HG02571 (cell line): Measurements from ENCODE around the gene PPP4R1.

Experiments
- ATAC-seq: cut with Tn5 transposase; IDR thresholded peaks from one replicate; pipeline ENCODE4 v1.9.1; 2021; ENCODE audit warnings: mild to moderate bottlenecking, moderate library complexity; ENCODE audit not compliant: unreplicated experiment

PPP4R1 gene

DNA sequence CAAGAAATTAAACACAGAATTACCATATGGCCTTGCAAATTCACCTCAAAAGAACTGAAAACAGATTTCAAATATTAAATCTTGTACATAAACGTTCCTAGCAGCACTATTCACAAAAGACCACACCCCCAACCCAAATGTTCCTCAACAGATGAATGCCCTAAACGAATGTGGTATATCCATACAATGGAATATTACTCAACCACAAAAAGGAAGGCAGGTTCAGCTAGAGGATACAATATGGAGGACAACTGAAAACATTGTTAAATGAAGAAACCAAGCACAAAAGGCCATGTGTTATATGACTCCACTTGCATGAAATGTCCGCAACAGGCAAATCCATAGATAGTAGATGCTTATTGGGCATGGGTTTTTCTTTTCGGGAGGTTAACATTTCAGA is 61.7 kb downstream of the PPP4R1 start:
- no peak for ATAC-seq

DNA sequence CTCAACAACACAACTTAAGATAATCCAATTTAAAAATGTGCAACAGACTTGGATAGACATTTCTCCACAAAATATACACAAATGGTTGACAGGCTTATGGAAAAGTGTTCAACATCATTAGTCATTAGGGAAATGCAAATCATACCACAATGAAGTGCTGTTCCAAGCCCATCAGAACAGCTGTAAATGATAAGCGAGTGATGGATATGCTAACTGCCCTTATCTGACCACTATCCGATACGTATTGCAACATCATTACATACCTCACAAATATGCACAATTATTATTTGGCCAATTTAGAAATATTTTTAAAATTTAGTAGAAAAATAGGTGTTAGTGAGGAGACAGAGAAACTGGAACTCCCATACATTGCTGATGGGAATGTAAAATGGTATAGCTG is 62.2 kb downstream of the PPP4R1 start:
- no peak for ATAC-seq

DNA sequence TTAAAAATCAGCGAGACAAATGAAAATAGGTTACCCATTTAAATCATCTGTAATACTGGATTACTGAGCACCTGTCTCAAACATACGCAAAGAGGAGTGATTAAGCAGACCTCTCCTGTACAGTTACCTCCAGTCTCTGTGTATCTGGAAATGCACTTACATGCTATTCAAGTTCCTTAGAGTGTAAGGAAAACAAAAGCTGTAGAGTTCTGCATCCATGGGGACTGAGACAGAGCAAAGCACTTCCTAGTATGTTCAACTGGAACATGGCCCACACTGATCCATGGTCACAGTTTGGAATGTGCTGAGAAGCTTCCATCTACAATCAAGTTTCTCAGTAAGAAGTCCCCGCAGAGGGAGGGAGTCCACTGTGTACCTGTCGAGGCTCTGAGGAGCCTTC is 63.9 kb downstream of the PPP4R1 start:
- ATAC-seq, result no peak

DNA sequence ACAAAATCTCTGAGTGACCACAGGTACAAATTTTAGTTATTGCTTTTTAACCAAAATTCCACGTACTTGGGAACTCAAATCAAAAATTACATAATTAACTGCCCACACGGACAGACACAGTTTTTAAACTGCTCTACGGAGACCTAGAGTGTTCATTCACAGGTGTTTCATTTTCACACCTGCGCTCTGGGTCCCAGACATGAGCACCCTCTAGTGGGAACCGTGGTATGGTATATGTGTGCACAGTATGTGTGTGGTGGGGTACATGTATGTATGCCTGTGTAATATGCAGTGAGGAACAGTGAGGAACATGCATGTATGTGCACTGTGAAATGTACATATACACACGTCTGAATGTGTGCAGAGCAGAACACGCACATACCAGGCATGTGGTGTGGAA is 65.0 kb downstream of the PPP4R1 start:
- no peak for ATAC-seq

DNA sequence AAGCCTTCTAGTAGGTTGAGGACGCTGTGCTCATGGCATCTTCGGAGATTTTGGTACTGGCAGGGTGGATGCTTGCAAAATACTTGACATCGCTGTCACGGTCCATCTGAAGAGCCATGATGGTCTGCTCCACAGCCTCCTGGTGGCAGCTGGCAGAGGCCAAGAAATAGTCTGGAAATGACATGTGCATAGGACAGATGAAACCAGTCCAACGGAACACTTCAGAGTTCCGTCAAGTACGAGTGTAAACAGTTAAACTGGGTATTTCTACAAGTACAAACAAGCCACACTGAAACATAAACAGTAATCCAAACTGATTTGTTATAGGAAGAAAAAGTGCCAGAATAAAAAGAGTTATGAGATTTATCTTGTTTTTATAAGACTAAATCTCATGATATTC is 66.6 kb downstream of the PPP4R1 start:
- no peak for ATAC-seq

DNA sequence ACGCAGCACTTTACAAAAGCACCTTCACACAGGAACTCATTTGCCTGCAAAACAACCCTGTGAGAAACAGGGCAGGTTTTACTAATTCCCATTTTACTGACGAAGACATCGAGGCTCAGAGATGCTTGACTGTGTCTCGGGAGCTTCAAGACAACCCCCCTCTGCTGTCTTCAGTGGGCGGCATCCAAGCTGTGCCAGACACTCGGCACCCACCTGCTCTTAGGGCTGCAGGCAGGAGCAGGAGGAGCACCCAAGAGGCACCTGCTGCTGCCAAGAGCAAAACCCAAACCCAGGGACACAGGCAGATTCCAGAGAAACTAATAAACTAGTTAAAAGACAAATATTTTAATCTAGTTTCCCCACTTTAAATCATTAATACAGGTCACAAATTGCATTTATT is 67.9 kb downstream of the PPP4R1 start:
- no peak for ATAC-seq

DNA sequence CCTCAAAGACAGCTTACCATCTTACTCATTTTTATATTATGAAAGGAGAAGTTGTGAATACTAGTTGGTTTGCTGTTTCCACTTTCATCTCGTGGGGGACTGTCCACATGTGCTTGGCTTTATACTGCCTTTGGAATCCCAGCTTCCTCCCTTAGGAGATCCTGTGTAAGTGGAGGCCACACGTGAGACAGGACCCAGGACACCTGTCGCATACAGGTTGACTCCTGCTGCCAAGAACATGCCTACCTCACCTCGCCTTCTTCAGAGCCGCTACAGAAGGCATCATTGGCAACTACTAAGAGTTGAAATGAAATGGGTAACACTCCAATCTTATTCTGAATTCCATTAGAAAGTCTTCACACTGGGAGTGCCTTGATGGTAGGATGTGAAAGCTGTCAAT is 69.3 kb downstream of the PPP4R1 start:
- no peak for ATAC-seq

DNA sequence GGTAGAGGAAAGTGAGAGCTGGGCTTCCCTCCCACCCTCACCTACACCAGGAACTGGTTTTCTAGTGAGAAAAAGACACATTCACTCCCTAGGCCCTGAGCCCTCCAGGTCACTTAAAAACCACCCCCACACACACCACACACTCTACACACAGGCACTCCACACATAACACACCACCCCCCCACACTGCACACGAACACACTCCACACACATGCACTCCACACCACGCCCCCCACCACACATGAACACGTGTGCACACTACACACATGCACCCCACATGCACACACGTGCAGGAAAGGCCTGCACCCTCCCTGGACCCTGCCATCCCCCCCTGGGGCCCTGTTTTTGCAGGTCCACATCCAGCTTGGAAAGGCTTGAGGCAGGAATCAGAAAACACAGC is 71.4 kb downstream of the PPP4R1 start:
- ATAC-seq, result no peak

DNA sequence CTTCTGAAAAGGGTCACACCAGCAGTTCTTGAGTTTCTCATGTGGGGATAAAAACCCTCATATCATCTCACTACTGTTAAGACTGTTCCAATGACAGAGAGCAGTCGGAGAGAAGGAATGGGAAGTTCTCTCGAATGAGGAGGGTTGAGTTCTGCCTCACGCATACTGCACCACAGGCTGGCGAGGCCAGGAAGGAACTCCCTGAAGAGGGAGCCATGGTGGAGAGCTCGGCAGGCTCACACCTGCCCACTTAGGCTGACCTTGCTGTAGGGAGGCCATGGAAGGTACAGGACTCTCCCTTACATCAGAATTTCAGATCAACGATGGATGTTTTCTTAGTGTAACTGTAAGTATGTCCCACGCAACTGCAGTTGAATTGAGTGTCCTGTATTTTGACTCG is 74.4 kb downstream of the PPP4R1 start:
- ATAC-seq, result no peak

DNA sequence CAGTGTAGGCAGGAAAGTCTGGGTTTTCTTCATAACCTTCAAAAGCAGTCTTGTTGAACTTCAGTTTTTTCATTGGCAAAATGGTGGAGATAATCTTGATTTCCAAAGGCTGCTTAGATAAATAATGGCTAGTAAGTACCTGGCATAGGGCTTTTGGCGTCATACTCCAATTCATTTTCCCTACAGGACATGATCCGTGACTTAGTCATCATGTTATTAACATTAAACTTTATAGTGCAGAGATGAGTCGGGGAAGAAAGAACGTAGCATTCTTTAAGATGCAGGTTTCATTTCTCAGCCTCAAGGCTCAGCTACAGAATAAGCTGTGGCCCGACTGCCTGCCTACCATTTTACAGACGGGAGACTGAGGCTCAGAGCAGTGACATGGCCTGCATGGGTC is 75.1 kb downstream of the PPP4R1 start:
- no peak for ATAC-seq

DNA sequence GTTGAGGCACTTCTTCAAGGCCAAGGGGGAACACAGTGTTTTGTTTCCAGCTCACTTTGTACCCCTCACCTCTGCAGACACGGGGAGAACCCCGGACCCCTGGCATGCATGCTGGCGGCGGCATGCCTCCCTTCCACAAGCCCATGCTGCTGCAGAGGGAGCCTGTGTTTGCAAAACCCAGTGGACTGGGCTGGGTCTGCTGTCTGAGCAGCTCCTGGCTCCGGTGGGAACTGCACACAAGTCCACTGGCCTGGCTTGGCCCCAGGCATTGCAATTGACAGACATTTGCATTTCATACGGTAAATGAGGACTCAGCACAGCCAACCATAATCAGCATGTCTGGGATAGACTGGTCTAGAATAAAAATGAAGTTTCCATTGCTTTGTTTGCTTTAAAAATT is 76.7 kb downstream of the PPP4R1 start:
- ATAC-seq, result no peak

DNA sequence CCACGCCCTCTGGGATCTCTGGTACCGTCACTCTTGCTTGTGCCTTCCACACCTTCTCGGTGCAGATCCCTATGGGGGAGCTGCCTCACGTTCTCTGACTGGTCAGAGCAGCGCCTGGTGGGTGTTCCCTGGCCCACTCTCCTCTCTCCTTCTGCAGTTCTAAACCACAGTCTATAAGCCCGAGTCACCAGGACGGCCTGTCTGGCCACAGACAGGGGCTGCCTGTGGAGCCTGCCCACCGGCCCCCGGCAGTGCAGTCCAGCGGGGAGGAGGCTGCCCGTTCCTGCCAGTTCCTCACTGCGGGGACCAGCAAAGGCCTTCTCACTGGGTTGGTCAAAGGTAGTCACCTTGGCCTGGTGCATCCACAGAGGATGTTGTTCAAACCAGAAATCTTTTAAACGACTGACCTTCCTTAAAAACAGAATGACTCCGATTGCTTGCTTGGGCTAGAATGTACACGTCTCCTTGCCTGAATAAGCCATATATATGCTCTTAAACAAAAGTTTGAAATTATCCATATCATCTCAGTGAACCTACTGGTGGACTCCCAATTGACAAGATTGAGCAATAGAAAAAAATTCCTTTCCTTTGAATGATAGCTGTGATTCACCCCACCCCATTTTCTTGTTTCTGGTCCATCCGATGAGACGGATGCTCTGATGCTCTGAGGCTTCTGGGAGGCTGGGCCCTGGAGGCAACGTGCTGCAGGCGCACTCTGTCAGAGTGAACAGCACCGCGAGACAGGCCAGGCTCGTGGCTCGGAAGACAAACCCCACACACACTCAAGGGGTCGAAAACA is 77.8 kb downstream of the PPP4R1 start:
- ATAC-seq, result no peak

DNA sequence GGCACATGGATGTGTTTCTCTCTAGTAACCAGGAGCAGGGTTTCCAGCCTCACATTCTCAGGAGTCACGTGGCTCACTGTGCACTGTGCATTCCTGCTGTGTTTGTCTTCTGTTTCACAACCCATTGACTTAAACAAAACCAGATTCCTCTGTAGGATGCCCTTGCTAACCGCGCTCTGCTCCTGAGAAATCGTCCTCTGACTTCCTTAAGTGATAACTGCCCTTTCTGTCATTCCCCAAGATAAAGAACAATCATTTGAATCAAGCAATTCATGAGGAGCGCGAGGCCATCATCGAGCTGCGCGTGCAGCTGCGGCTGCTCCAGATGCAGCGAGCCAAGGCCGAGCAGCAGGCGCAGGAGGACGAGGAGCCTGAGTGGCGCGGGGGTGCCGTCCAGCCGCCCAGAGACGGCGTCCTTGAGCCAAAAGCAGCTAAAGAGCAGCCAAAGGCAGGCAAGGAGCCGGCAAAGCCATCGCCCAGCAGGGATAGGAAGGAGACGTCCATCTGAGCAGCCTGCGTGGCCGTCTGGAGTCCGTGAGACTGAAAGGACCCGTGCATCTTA is 78.8 kb downstream of the PPP4R1 start:
- no peak for ATAC-seq

DNA sequence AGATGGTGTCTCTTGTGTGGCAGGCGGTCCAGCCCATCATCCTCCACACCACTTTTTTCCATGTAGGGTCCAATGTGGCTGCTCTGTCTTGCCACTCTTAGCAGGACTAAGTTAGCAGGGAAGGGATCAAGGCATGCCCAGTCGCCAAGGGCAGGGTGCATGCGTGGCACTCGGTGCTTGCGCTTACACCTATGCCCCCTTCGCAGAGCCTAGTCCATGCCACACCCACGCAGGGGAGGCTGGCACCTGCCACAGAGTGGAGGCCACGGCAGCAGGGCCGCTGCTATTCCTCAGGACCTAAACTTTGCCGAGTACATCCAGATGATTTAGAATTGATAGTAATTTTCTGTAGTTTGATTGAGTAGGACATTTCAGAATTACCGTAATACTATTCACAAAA is 79.5 kb downstream of the PPP4R1 start:
- no peak for ATAC-seq

DNA sequence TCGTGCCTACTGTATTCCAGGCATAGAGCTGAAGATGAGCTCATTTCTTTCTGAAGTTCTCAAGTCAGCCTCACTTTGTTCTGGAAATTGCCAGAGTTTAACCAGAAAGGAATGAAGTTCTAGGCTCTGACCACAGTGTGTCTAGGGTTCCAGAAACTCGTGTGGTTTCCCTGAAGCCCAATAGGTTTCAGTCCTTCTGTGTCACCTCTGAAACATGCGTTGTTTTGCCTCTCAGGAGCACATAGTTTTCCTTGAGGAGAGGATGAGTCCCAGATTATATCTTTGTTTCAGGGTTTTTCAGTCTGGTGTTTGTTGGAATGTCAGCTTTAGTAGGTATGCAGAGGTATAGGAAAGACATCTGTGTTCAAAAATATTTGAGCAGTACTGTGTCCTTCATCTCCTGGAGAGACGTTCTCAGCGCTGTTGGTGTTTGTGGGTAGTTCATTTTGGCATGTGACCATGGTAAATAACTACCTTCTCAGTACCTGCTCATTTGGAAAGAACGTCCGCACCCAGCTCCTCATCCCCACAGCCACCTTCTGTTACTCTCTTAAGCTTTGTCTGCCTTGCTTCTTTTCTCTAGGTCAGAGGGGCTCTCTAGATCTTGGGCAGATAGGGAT is 82.5 kb downstream of the PPP4R1 start:
- ATAC-seq, result no peak

DNA sequence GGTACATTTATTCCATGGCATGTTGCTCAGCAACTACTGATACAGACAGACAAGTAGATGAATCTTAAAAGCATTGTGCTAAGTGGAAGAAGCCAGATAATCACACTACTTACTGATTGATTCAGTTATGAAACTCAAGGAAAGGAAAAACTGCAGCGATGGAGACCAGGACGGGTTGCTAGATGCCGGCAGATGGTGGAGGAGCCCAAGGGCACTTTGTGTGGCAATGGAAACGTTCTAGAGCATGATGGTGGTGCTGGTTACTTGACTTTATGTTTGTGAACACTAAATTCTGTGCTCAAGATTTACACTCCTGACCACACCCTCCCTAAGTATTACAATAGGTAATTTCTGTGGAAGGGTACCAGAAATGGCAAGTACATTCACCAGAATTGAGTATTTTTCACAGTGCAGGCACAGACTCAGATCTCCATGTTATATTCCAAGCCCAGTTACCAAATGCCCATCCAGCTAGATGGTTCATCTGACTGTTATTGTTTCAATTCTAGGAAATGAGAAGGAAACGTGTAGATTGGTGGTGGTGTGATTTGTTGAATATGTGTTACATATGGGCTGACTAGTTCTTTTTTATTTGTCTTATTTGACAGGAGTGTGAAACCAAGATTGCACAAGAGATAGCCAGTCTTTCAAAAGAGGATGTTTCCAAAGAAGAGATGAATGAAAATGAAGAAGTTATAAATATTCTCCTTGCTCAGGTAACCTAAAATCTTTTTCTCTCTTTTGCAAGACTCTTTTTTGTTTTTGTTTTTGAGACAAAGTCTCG is 83.9 kb downstream of the PPP4R1 start:
- ATAC-seq, result no peak

DNA sequence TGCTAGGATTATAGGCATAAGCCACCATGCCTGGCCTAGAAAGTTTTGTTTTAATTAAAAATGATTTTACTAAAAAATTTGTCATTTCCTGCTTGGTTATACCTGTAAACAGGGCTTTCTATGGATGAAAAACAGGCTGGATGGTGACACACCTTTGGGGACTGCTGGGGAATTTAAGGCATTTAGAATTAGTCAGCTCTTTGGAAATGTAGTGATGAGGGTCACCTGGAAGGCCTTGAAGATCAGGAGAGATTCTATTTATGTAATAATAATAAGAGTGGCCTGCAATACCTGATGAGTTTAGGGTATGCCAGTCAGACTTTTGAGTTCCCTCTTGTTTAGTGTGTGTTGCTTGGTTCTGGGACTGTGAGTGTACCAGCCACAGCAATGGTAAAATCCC is 87.9 kb downstream of the PPP4R1 start:
- ATAC-seq, result no peak

DNA sequence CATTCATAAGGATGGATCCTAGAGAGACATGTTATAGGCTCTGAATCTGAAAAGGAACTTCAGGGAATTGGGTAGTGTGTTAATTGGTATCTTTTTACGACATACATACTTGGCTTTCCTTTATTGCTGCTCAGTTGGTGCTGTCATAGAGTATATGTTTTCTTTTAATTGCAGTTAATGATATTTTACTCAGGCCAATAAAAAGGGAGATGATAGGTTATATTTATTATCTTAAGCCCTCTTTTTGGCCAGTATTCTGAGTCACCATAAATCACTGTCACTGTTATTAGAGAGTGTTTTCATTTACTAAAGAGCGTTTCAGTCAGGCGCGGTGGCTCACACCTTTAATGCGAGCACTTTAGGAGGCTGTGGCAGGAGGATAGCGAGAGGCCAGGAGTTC is 91.4 kb downstream of the PPP4R1 start:
- no peak for ATAC-seq

DNA sequence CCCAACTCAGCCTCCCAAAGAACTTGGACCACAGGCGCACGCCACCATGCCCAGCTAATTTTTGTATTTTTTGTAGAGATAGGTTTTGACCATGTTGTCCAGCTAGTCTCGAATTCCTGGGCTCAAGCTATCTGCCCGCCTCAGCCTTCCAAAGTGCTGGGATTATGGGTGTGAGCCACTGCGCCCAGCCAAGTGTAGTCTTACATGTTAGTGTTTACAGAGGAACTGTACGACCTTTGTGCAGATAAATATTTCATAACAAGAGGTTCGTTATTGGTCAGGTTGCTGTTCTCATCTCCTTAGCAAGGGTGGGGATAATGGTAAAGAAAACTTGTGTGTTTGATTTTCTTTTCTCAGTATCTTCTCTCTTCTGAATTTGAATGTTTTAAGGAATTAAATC is 92.6 kb downstream of the PPP4R1 start:
- ATAC-seq, result no peak

DNA sequence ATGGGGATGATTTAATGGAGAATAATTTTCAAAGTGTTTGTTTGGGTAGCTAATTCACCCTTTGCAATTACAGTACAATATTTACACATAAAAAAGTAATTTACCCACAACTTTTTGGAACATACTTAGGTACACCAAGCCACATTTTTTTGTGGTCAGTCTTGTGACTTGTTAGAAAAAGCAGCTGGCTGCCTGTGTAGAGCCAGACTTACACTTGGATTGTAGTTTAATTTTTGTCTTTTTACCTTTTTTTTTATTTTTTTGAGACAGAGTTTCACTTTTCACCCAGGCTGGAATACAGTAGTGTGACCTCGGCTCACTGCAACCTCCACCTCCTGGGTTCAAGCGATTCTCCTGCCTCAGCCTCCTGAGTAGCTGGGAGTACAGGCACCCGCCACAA is 93.7 kb downstream of the PPP4R1 start:
- ATAC-seq, result no peak

DNA sequence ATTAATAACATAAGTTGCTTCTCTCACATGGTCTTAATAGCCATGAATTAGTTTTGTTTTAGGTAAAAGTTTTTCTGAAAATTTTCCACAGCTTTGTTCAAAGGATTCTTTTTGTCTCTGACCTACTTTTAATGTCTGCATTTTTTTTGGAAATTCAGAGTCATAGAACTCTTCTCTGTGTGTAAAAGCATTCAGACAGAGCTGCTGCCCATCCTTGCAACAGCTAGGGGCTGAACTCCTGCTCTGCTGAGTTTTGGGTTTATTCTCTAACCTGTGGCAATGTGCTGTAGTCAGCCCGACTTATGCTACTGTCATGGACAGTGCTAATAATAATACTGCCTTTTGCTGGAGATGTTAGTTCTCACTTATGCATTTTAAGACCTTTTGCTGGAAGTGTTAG is 95.0 kb downstream of the PPP4R1 start:
- ATAC-seq, result no peak

DNA sequence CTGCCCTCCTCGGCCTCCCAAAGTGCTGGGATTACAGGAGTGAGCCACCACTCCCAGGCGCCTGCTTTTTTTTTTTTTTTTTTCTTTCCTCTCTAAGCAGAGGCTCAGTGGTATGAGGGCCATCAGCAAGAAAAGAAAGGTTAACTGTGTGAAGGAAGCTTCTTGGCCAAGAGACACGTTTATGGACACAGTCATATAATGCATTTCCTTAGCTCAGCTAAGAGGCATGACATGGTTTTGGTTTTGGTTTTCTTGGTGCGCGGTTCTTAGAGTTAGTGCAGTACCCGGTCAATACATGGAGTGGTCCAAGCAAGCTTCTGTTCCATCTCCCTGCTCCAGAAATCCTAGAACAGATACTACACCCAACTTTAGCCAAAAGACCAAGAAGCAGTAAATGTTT is 96.5 kb downstream of the PPP4R1 start:
- no peak for ATAC-seq
